HCT116 (cell line): Measurements from ENCODE around the gene C16orf90. TPM values are rescaled to one million over a fixed set of nuclear protein-coding genes. Genes with fewer than 3 reads are reported as not detected.

Experiments
- ATAC-seq: fragments of 200-7000 bp; cut with Tn5 transposase; 2 replicates; pipeline ENCODE4 v1.9.1; 2020; ENCODE audit warnings: mild to moderate bottlenecking, moderate library complexity
- BruUV-seq: library from RNA; stranded (reverse); fragments of 400-500 nt; replicated peaks from 2 replicates; lab custom pipeline; 2021; lab: Mats Ljungman, UMichigan
- CTCF ChIA-PET: fragments of 300-600 bp; sonication (Branson Sonifier 250); formaldehyde crosslinking; loops from one replicate; lab custom pipeline; 2021; ENCODE audit warnings: antibody characterized with exemption; lab: Charles Lee
- POLR2A ChIA-PET: fragments of 300-600, 350-600 bp; sonication (Branson Sonifier 250); formaldehyde crosslinking; loops from one replicate; lab custom pipeline; 2021; ENCODE audit warnings: antibody characterized with exemption; lab: Charles Lee
- RAD21 ChIA-PET, 2 experiments: fragments of 300-600 bp; sonication (Branson Sonifier 250); formaldehyde crosslinking; loops; one replicate each; lab custom pipeline; 2023; ENCODE audit warnings: low total read pairs in 2 of 2; ENCODE audit not compliant: uncharacterized antibody in 2 of 2, unreplicated experiment in 2 of 2, low non-redundant PET in 1 of 2; lab: Charles Lee
- DNase-seq: peaks from one replicate; pipeline ENCODE4 v3.0.0-alpha.2; 2010; ENCODE audit warnings: low read depth, low spot score
- H2AFZ ChIP-seq: fragments of 200-600 bp; shearing (Covaris generic), sonication (generic); 2 replicates; pipeline ENCODE4 v1.6.1; 2017; ENCODE audit warnings: low read depth, mixed run types, mixed read lengths, antibody characterized with exemption, low read length; ENCODE audit not compliant: poor library complexity, severe bottlenecking
- H3K27ac ChIP-seq: 2 replicates; pipeline ENCODE4 v1.5.1; 2012; ENCODE audit warnings: low read depth, low read length
- H3K27me3 ChIP-seq: fragments of 200-600 bp; sonication (generic); 2 replicates; pipeline ENCODE4 v1.6.1; 2016; ENCODE audit warnings: mixed run types, low read length, mixed read lengths; ENCODE audit not compliant: insufficient read depth
- H3K36me3 ChIP-seq, 2 experiments: fragments of 200-500 bp in 1 of 2; fragments of 200-600 bp in 1 of 2; sonication (Bioruptor generic) in 1 of 2; sonication (generic) in 1 of 2; 2 replicates each; pipeline versions ENCODE4 v1.5.1 to v1.6.1; 2014 to 2016; ENCODE audit warnings: low read length in 2 of 2, inconsistent platforms in 1 of 2, mixed read lengths in 1 of 2, mixed run types in 1 of 2; ENCODE audit not compliant: insufficient read depth in 2 of 2, control insufficient read depth in 1 of 2
- H3K4me1 ChIP-seq, 2 experiments: fragments of 200-600 bp in 1 of 2; sonication (generic) in 1 of 2; 2 replicates each; pipeline versions ENCODE4 v1.5.1 to v1.6.1; 2012 to 2017; ENCODE audit warnings: low read length in 2 of 2, inconsistent platforms in 1 of 2, mild to moderate bottlenecking in 1 of 2, mixed read lengths in 1 of 2, mixed run types in 1 of 2, moderate library complexity in 1 of 2; ENCODE audit not compliant: insufficient read depth in 2 of 2, control insufficient read depth in 1 of 2
- H3K4me2 ChIP-seq: fragments of 200-600 bp; sonication (generic); 2 replicates; pipeline ENCODE4 v1.6.1; 2017; ENCODE audit warnings: mixed run types, low read length, mixed read lengths
- H3K4me3 ChIP-seq, 2 experiments: fragments of 200-600 bp in 1 of 2; sonication (generic) in 1 of 2; replicated peaks in 1 of 2; 2 replicates each; pipeline ENCODE4 v1.5.1; 2011 to 2016; ENCODE audit warnings: low read length in 2 of 2, control low read depth in 1 of 2, low read depth in 1 of 2, mild to moderate bottlenecking in 1 of 2, mixed read lengths in 1 of 2, mixed run types in 1 of 2
- H3K79me2 ChIP-seq: fragments of 200-600 bp; sonication (generic); 2 replicates; pipeline ENCODE4 v1.6.1; 2017; ENCODE audit warnings: mild to moderate bottlenecking, mixed run types, low read length, moderate library complexity, mixed read lengths; ENCODE audit not compliant: insufficient read depth
- H3K9ac ChIP-seq: fragments of 200-600 bp; sonication (generic); 2 replicates; pipeline ENCODE4 v1.6.1; 2016; ENCODE audit warnings: low read length, mixed read lengths
- H3K9me2 ChIP-seq: fragments of 200-600 bp; sonication (generic), shearing (Covaris generic); 2 replicates; pipeline ENCODE4 v1.6.1; 2017; ENCODE audit warnings: mixed run types, mild to moderate bottlenecking, moderate library complexity; ENCODE audit not compliant: insufficient read depth
- H3K9me3 ChIP-seq, 2 experiments: fragments of 200-500 bp in 1 of 2; fragments of 200-600 bp in 1 of 2; sonication (Bioruptor generic) in 1 of 2; sonication (generic) in 1 of 2; 2 replicates each; pipeline ENCODE4 v1.6.1; 2014 to 2017; ENCODE audit warnings: low read length in 2 of 2, mixed read lengths in 2 of 2, inconsistent platforms in 1 of 2, low read depth in 1 of 2, mild to moderate bottlenecking in 1 of 2, mixed run types in 1 of 2, moderate library complexity in 1 of 2; ENCODE audit not compliant: control insufficient read depth in 1 of 2, insufficient read depth in 1 of 2
- H4K20me1 ChIP-seq: fragments of 200-600 bp; sonication (generic), shearing (Covaris generic); 2 replicates; pipeline ENCODE4 v1.6.1; 2017; ENCODE audit warnings: mixed run types, mild to moderate bottlenecking, moderate library complexity; ENCODE audit not compliant: insufficient read depth
- ELF1 ChIP-seq: IDR thresholded peaks from 2 replicates; pipeline ENCODE4 v1.6.1; 2012; ENCODE audit warnings: low read depth, borderline replicate concordance
- FOSL1 ChIP-seq: IDR thresholded peaks from 2 replicates; pipeline ENCODE4 v1.6.1; 2012; ENCODE audit warnings: low read depth
- POLR2AphosphoS5 ChIP-seq: IDR thresholded peaks from 2 replicates; pipeline ENCODE4 v1.6.1; 2011; ENCODE audit warnings: mild to moderate bottlenecking, low read depth, low read length, moderate library complexity
- RAD21 ChIP-seq: IDR thresholded peaks from 2 replicates; pipeline ENCODE4 v1.6.1; 2012; ENCODE audit warnings: low read depth, mild to moderate bottlenecking
- SRF ChIP-seq: IDR thresholded peaks from 2 replicates; pipeline ENCODE4 v1.6.1; 2012; ENCODE audit warnings: low read depth
- TCF7L2 ChIP-seq: IDR thresholded peaks from 2 replicates; pipeline ENCODE4 v1.7.0; 2011; ENCODE audit warnings: borderline replicate concordance, inconsistent platforms; ENCODE audit not compliant: insufficient read depth, insufficient read length; ENCODE audit errors: extremely low read depth
- ZFX ChIP-seq: fragments of 450-650 bp; IDR thresholded peaks from 2 replicates; pipeline ENCODE4 v1.6.1; 2017
- intact Hi-C: fragments of 100-400 bp; cut with micrococcal nuclease; formaldehyde crosslinking; loops from 2 replicates; pipeline ENCODE4 v1.10.0; 2022
- total RNA-seq: library from RNA; stranded (reverse); gene quantifications from one replicate; pipeline ENCODE4 v1.2.1, GENCODE V29; 2021; ENCODE audit not compliant: unreplicated experiment
- TF ChIP-seq, protein P1 (sequence below), 3 experiments: fragments of 200-600 bp in 1 of 3; sonication (generic) in 1 of 3; IDR thresholded peaks in 2 of 3; conservative IDR thresholded peaks in 1 of 3; 2 replicates each; pipeline ENCODE4 v1.5.1; 2012 to 2017; ENCODE audit warnings: low read depth in 2 of 3, low read length in 2 of 3, antibody characterized with exemption in 1 of 3, borderline replicate concordance in 1 of 3, control low read depth in 1 of 3, mild to moderate bottlenecking in 1 of 3, mixed read lengths in 1 of 3, mixed run types in 1 of 3, moderate library complexity in 1 of 3; ENCODE audit not compliant: insufficient read depth in 1 of 3

The C16orf90 gene
- total RNA-seq, 1 experiment from 2014 or later, result not detected

DNA sequence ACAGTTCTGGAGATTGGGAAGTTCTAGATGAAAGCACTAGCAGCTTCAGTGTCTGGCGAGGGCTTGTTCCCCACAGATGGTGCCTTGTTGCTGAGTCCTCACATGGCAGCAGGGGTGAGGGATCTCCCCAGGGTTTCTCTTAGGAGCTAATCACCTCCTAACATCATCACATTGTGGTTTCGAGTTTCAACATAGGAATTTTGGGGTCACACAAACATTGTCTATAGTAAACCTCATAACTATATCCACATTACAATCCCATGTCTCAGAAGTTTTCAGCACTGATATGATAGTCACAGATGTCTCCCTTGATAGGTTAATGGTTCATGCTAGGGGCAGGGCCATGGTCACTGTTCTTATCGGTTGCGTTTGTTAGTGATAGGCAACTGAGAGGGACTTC, 19.3 kb upstream of the C16orf90 start:
- no peaks in the 10 kb centered on the region for H3K9me3 ChIP-seq
- RAD21 ChIA-PET, result no interaction called here
- intact Hi-C loops, result no loop called here
- H3K27ac ChIP-seq, result no peak overlapping the region
- peaks cover 16 to 39% of the 10 kb centered on the region in 2 experiments for H3K36me3 ChIP-seq
- no peak for DNase-seq
- BruUV-seq, result no TSS peak
- H3K79me2 ChIP-seq, result no peaks in the 10 kb centered on the region
- no peaks in the 10 kb centered on the region for H3K9me2 ChIP-seq
- TF ChIP-seq SRF (no peak), FOSL1 (no peak), RAD21 (no peak), TCF7L2 (no peak), ZFX (no peak), POLR2AphosphoS5 (no peak), ELF1 (no peak)
- TF ChIP-seq, protein P1, sequence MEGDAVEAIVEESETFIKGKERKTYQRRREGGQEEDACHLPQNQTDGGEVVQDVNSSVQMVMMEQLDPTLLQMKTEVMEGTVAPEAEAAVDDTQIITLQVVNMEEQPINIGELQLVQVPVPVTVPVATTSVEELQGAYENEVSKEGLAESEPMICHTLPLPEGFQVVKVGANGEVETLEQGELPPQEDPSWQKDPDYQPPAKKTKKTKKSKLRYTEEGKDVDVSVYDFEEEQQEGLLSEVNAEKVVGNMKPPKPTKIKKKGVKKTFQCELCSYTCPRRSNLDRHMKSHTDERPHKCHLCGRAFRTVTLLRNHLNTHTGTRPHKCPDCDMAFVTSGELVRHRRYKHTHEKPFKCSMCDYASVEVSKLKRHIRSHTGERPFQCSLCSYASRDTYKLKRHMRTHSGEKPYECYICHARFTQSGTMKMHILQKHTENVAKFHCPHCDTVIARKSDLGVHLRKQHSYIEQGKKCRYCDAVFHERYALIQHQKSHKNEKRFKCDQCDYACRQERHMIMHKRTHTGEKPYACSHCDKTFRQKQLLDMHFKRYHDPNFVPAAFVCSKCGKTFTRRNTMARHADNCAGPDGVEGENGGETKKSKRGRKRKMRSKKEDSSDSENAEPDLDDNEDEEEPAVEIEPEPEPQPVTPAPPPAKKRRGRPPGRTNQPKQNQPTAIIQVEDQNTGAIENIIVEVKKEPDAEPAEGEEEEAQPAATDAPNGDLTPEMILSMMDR (IDR thresholded peaks at IDR 0.05 in 2 of 3, conservative IDR thresholded peaks at IDR 0.05 in 1 of 3; ENCODE audit: borderline replicate concordance in 1 of 3, insufficient read depth in 1 of 3, low read depth in 2 of 3, low read length in 2 of 3), result no peak
- H4K20me1 ChIP-seq, result no peaks in the 10 kb centered on the region
- H3K4me1 ChIP-seq, result no peaks in the 10 kb centered on the region
- no peak for ATAC-seq
- no peaks in the 10 kb centered on the region for H3K27me3 ChIP-seq
- H2AFZ ChIP-seq, result no peak overlapping the region
- H3K4me3 ChIP-seq, result no peak overlapping the region
- H3K9ac ChIP-seq, result no peak overlapping the region
- CTCF ChIA-PET, result no interaction called here
- H3K4me2 ChIP-seq, result no peak overlapping the region
- POLR2A ChIA-PET, result no interaction called here
